Upper lobe of left lung (tissue), 6 donors: ENCODE results near the gene SRSF9. TPM values are rescaled to one million over a fixed set of nuclear protein-coding genes. Genes with fewer than 3 reads are reported as not detected.

Experiments
- ATAC-seq, 2 donors: fragments of 200-7000 bp; cut with Tn5 transposase; one replicate each; pipeline ENCODE4 v1.9.1; 2022; ENCODE audit warnings: mild to moderate bottlenecking in 2 of 2, moderate library complexity in 2 of 2; ENCODE audit not compliant: low FRiP score in 2 of 2
- DNase-seq, 2 donors: peaks; one replicate each; pipeline ENCODE4 v3.0.0-alpha.2; 2019 to 2020
- H3K27ac ChIP-seq, 4 donors: fragments of 200-600 bp; sonication (generic); one replicate each; pipeline ENCODE4 v1.5.1; 2016 to 2019
- H3K27me3 ChIP-seq, 4 donors: fragments of 200-600 bp; sonication (generic); one replicate each; pipeline ENCODE4 v1.5.1; 2017 to 2019
- H3K36me3 ChIP-seq, 4 donors: fragments of 200-600 bp; sonication (generic); one replicate each; pipeline ENCODE4 v1.5.1; 2016 to 2019
- H3K4me1 ChIP-seq, 4 donors: fragments of 200-600 bp; sonication (generic); one replicate each; pipeline ENCODE4 v1.5.1; 2018 to 2019
- H3K4me3 ChIP-seq, 4 donors: fragments of 200-600 bp; sonication (generic); one replicate each; pipeline ENCODE4 v1.5.1; 2017 to 2019; ENCODE audit warnings: mild to moderate bottlenecking in 2 of 4, moderate library complexity in 1 of 4
- H3K9me3 ChIP-seq, 4 donors: fragments of 200-600 bp; sonication (generic); one replicate each; pipeline ENCODE4 v1.5.1; 2018 to 2019
- CTCF ChIP-seq, 6 experiments: fragments of 450-650 bp in 4 of 6; fragments of 200-600 bp in 2 of 6; sonication (generic) in 2 of 6; IDR thresholded peaks; one replicate each; pipeline ENCODE4 v1.5.1; 2016 to 2019; ENCODE audit warnings: antibody characterized with exemption in 6 of 6
- EP300 ChIP-seq, 4 donors: sonication (generic); formaldehyde crosslinking; IDR thresholded peaks; one replicate each; pipeline ENCODE4 v1.5.1; 2017; ENCODE audit warnings: antibody characterized with exemption in 4 of 4, control low read depth in 2 of 4
- POLR2A ChIP-seq, 4 donors: fragments of 450-650 bp; IDR thresholded peaks; one replicate each; pipeline ENCODE4 v1.5.1; 2016 to 2017; ENCODE audit warnings: antibody characterized with exemption in 4 of 4, mild to moderate bottlenecking in 2 of 4
- POLR2AphosphoS5 ChIP-seq, 2 donors: sonication (generic); formaldehyde crosslinking; IDR thresholded peaks; one replicate each; pipeline ENCODE4 v1.5.1; 2017; ENCODE audit warnings: antibody characterized with exemption in 2 of 2
- WGBS, 2 donors: methylation state at CpG; one replicate each; pipeline ENCODE4 v1.1.5; 2017 to 2018; 5-methylcytosine and 5-hydroxymethylcytosine counted together
- total RNA-seq, 6 donors: library from RNA; depleted of rRNA in 4 of 6; stranded (reverse); fragments of >200 nt in 4 of 6; gene quantifications; one replicate each; pipeline versions ENCODE4 v1.1.0 to v1.2.1, GENCODE V29; 2016 to 2021
- donor health status: DM: no; HTN: no; CAD: no; lungs with moderate emphysema.
- donor health status: DM: no; HTN: yes; CAD: no; lungs with severe emphysema.

Gene SRSF9
- total RNA-seq, 6 donors from 2014 or later: 74.5 to 127 (median 107) TPM

- no peak overlapping the region for H3K4me3 ChIP-seq
- no peaks in the 10 kb centered on the region for H3K4me1 ChIP-seq
- H3K27me3 ChIP-seq: no peaks in the 10 kb centered on the region
- no peak for TF ChIP-seq CTCF (IDR thresholded peaks at IDR 0.05)
- no peak for TF ChIP-seq POLR2A (IDR thresholded peaks at IDR 0.05)
- no peak for TF ChIP-seq EP300 (IDR thresholded peaks at IDR 0.05)
- TF ChIP-seq POLR2AphosphoS5 (IDR thresholded peaks at IDR 0.05): no peak
- ATAC-seq (peak in 1 of 2 donors; percentile 12), DNase-seq (no peak)
- no peak overlapping the region for H3K27ac ChIP-seq
- no peaks in the 10 kb centered on the region for H3K9me3 ChIP-seq
- H3K36me3 ChIP-seq: peaks cover 0 to 4% (median 0%) of the 10 kb centered on the region in 4 donors
- 100% methylated on average over 1 of the region's 1 CpG for WGBS, 2 donors
These were observed 14.1 kb upstream of the SRSF9 start for GRCh38 chr12:120483621-120484020.

- 91 to 93% methylated on average over 9 of the region's 9 CpGs for WGBS, 2 donors
- no peak overlapping the region for H3K27ac ChIP-seq
- TF ChIP-seq CTCF (IDR thresholded peaks at IDR 0.05): no peak
- TF ChIP-seq POLR2AphosphoS5 (IDR thresholded peaks at IDR 0.05): no peak
- no peak for TF ChIP-seq POLR2A (IDR thresholded peaks at IDR 0.05)
- TF ChIP-seq EP300 (IDR thresholded peaks at IDR 0.05): no peak
- H3K4me3 ChIP-seq: no peak overlapping the region
- ATAC-seq: no peak
- DNase-seq: no peak
- H3K4me1 ChIP-seq: no peaks in the 10 kb centered on the region
- no peaks in the 10 kb centered on the region for H3K9me3 ChIP-seq
- H3K36me3 ChIP-seq: no peaks in the 10 kb centered on the region
- H3K27me3 ChIP-seq: no peaks in the 10 kb centered on the region
These were observed 11.6 kb upstream of the SRSF9 start for GRCh38 chr12:120481022-120481767.

- no peak for ATAC-seq
- H3K27ac ChIP-seq: no peak overlapping the region
- no peaks in the 10 kb centered on the region for H3K4me1 ChIP-seq
- WGBS, 2 donors: 89 to 100% methylated on average over 1 of the region's 1 CpG
- no peaks in the 10 kb centered on the region for H3K36me3 ChIP-seq
- no peak for DNase-seq
- TF ChIP-seq CTCF (IDR thresholded peaks at IDR 0.05) (no peak), POLR2A (IDR thresholded peaks at IDR 0.05) (no peak), POLR2AphosphoS5 (IDR thresholded peaks at IDR 0.05) (no peak), EP300 (IDR thresholded peaks at IDR 0.05) (no peak)
- H3K4me3 ChIP-seq: no peak overlapping the region
- no peaks in the 10 kb centered on the region for H3K9me3 ChIP-seq
- no peaks in the 10 kb centered on the region for H3K27me3 ChIP-seq
These were observed 10.7 kb upstream of the SRSF9 start for GRCh38 chr12:120480211-120480610.

- Histone ChIP-seq H3K4me3 (no peak overlapping the region), H3K36me3 (no peaks in the 10 kb centered on the region), H3K27ac (no peak overlapping the region), H3K27me3 (no peaks in the 10 kb centered on the region), H3K4me1 (no peaks in the 10 kb centered on the region), H3K9me3 (no peaks in the 10 kb centered on the region)
- ATAC-seq (no peak), DNase-seq (no peak)
- WGBS, 2 donors: 83 to 88% methylated on average over 1 of the region's 1 CpG
- no peak for TF ChIP-seq EP300 (IDR thresholded peaks at IDR 0.05)
These were observed 9.9 kb upstream of the SRSF9 start for GRCh38 chr12:120479458-120479857.

- Histone ChIP-seq H3K27ac (no peak overlapping the region), H3K27me3 (no peaks in the 10 kb centered on the region), H3K4me3 (no peak overlapping the region), H3K4me1 (peaks cover under 1 to 4% (median 2%) of the 10 kb centered on the region in 4 donors), H3K36me3 (no peaks in the 10 kb centered on the region), H3K9me3 (no peaks in the 10 kb centered on the region)
- 95 to 100% methylated on average over 1 of the region's 1 CpG for WGBS, 2 donors
- ATAC-seq (no peak), DNase-seq (no peak)
- TF ChIP-seq POLR2AphosphoS5 (IDR thresholded peaks at IDR 0.05): no peak
- TF ChIP-seq POLR2A (IDR thresholded peaks at IDR 0.05): no peak
- TF ChIP-seq CTCF (IDR thresholded peaks at IDR 0.05): no peak
- no peak for TF ChIP-seq EP300 (IDR thresholded peaks at IDR 0.05)
These were observed 6.1 kb upstream of the SRSF9 start for GRCh38 chr12:120475643-120476042.
